ENCODE data around the gene ENO2. TPM values are rescaled to one million over a fixed set of nuclear protein-coding genes. Genes with fewer than 3 reads are reported as not detected.

The ENO2 gene
- total RNA-seq, 6 donors from 2014 or later: 33.4 to 44.0 (median 40.7) TPM

GRCh38 chr12:6916426-6917200, 2.2 kb downstream of the ENO2 start:
- Histone ChIP-seq H3K36me3 (peaks cover 0 to 26% (median 11%) of the 10 kb centered on the region in 4 donors), H3K4me3 (no peak overlapping the region), H3K27ac (no peak overlapping the region), H3K4me1 (peaks cover 16 to 24% (median 17%) of the 10 kb centered on the region in 4 donors), H3K27me3 (no peaks in the 10 kb centered on the region), H3K9me3 (no peaks in the 10 kb centered on the region)
- TF ChIP-seq CTCF (IDR thresholded peaks at IDR 0.05): no peak
- TF ChIP-seq POLR2AphosphoS5 (IDR thresholded peaks at IDR 0.05): no peak
- TF ChIP-seq POLR2A (IDR thresholded peaks at IDR 0.05): no peak
- TF ChIP-seq EP300 (IDR thresholded peaks at IDR 0.05): no peak
- no peak for ATAC-seq (ENCODE audit: low FRiP score in 2 of 2)
- WGBS, 2 donors: 93 to 94% methylated on average over 10 to 11 of the region's 11 CpGs
- DNase-seq: no peak

- peaks cover 0 to 34% (median 15%) of the 10 kb centered on the region in 4 donors for H3K36me3 ChIP-seq
- H3K4me1 ChIP-seq: peaks cover 16 to 24% (median 17%) of the 10 kb centered on the region in 4 donors
- no peak for DNase-seq
- H3K9me3 ChIP-seq: no peaks in the 10 kb centered on the region
- H3K27ac ChIP-seq: no peak overlapping the region
- TF ChIP-seq EP300 (IDR thresholded peaks at IDR 0.05) (no peak), CTCF (IDR thresholded peaks at IDR 0.05) (no peak), POLR2AphosphoS5 (IDR thresholded peaks at IDR 0.05) (no peak), POLR2A (IDR thresholded peaks at IDR 0.05) (no peak)
- WGBS, 2 donors: 81 to 91% methylated on average over 14 of the region's 14 CpGs
- no peak for ATAC-seq (ENCODE audit: low FRiP score in 2 of 2)
- H3K4me3 ChIP-seq: no peak overlapping the region
- no peaks in the 10 kb centered on the region for H3K27me3 ChIP-seq
Measured at GRCh38 chr12:6917491-6918231, 3.3 kb downstream of the ENO2 start.

- WGBS, 2 donors: 74 to 75% methylated on average over 7 of the region's 7 CpGs
- Histone ChIP-seq H3K27ac (no peak overlapping the region), H3K4me1 (peaks cover 13 to 23% (median 16%) of the 10 kb centered on the region in 4 donors), H3K27me3 (no peaks in the 10 kb centered on the region), H3K4me3 (no peak overlapping the region), H3K36me3 (peaks cover 0 to 34% (median 15%) of the 10 kb centered on the region in 4 donors), H3K9me3 (no peaks in the 10 kb centered on the region)
- no peak for DNase-seq
- TF ChIP-seq POLR2AphosphoS5 (IDR thresholded peaks at IDR 0.05) (no peak), EP300 (IDR thresholded peaks at IDR 0.05) (no peak), POLR2A (IDR thresholded peaks at IDR 0.05) (no peak), CTCF (IDR thresholded peaks at IDR 0.05) (no peak)
- no peak for ATAC-seq (ENCODE audit: low FRiP score in 2 of 2)
Measured at GRCh38 chr12:6919588-6919987, 5.2 kb downstream of the ENO2 start.

GRCh38 chr12:6921539-6921938, 7.2 kb downstream of the ENO2 start:
- H3K4me3 ChIP-seq: no peak overlapping the region
- WGBS, 2 donors: 81 to 90% methylated on average over 7 of the region's 7 CpGs
- no peak for DNase-seq
- peaks cover 18 to 28% (median 23%) of the 10 kb centered on the region in 4 donors for H3K4me1 ChIP-seq
- H3K27me3 ChIP-seq: no peaks in the 10 kb centered on the region
- no peaks in the 10 kb centered on the region for H3K9me3 ChIP-seq
- ATAC-seq (ENCODE audit: low FRiP score in 2 of 2): no peak
- H3K27ac ChIP-seq: no peak overlapping the region
- TF ChIP-seq POLR2AphosphoS5 (IDR thresholded peaks at IDR 0.05) (no peak), CTCF (IDR thresholded peaks at IDR 0.05) (no peak), POLR2A (IDR thresholded peaks at IDR 0.05) (no peak), EP300 (IDR thresholded peaks at IDR 0.05) (no peak)
- H3K36me3 ChIP-seq: peaks cover 0 to 30% (median 14%) of the 10 kb centered on the region in 4 donors

Data from upper lobe of left lung (tissue), 6 donors.